Esophagus squamous epithelium (tissue), 4 donors: ENCODE measurements around the gene KRTAP5-6.

Experiments
- CTCF ChIP-seq, 6 experiments: fragments of 450-650 bp in 4 of 6; fragments of 200-600 bp in 2 of 6; sonication (generic) in 2 of 6; IDR thresholded peaks; one replicate each; pipeline ENCODE4 v1.5.1; 2016 to 2019; ENCODE audit warnings: antibody characterized with exemption in 6 of 6, mild to moderate bottlenecking in 4 of 6, moderate library complexity in 4 of 6
- POLR2A ChIP-seq, 4 donors: fragments of 450-650 bp; IDR thresholded peaks; one replicate each; pipeline ENCODE4 v1.6.1; 2017; ENCODE audit warnings: antibody characterized with exemption in 4 of 4, mild to moderate bottlenecking in 4 of 4, moderate library complexity in 3 of 4

GRCh38 chr11:1740786-1741530 is 44.0 kb downstream of the KRTAP5-6 start:
- TF ChIP-seq CTCF (IDR thresholded peaks at IDR 0.05): no peak
- no peak for TF ChIP-seq POLR2A (IDR thresholded peaks at IDR 0.05)
